ENCODE data around the gene FAM234B. TPM values are rescaled to one million over a fixed set of nuclear protein-coding genes. Genes with fewer than 3 reads are reported as not detected.

The FAM234B gene
- total RNA-seq, 1 experiment from 2014 or later, result 4.3 TPM

- DNase-seq (ENCODE audit: low spot score), result no peak
Observed at GRCh38 chr12:13091832-13092231, 47.7 kb downstream of the FAM234B start.

GRCh38 chr12:13093191-13093847 is 49.1 kb downstream of the FAM234B start:
- no peak for DNase-seq (ENCODE audit: low spot score)

- DNase-seq (ENCODE audit: low spot score), result peak; percentile 33
Observed at GRCh38 chr12:13093848-13094220, 49.7 kb downstream of the FAM234B start.

DNA sequence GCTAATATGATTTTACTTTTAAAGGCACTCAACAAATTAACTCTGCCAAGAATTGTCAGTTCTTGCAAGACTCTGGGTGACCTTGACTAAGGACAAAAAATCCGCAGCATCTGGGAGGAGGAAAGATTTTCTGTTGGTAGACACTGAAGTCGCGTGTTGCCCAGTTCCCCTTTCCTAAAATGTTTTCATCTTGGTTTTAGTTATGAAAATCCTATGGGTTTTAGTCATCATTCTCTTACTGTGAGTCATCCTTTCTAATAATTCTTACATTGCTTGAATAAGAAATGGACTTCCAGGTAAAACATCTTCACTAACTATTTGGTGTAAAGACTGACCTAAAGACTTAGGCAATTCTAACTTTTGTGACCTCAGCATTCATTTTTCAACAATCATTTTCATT is 50.2 kb downstream of the FAM234B start:
- DNase-seq (ENCODE audit: low spot score), result peak; percentile 52

GRCh38 chr12:13095266-13095995 is 51.2 kb downstream of the FAM234B start:
- DNase-seq (ENCODE audit: low spot score), result no peak

DNA sequence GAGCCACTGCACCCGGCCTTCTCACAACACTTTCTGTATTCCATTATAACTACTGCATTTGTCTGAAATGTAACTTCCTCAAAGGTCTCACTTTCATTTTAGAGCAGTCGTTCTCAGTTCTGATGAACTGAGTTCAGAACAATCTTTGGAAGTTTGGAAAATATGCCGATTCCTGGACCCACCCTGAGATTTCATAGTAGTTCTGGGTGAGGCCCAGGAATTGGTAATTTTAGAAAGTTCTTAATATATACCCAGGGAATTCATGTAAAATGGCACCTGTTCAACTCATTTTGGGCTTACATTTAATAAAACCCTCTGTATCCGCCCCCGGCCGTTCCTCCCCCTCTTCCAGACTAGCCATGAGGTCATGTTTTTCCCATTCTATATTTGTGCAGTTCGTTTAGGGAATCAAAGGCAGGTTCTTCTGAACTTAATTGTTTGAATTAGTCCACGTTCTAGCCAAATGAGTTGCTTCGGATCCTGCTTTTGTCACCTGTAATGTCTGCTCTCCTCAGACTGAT is 53.4 kb downstream of the FAM234B start:
- DNase-seq (ENCODE audit: low spot score), result no peak

DNA sequence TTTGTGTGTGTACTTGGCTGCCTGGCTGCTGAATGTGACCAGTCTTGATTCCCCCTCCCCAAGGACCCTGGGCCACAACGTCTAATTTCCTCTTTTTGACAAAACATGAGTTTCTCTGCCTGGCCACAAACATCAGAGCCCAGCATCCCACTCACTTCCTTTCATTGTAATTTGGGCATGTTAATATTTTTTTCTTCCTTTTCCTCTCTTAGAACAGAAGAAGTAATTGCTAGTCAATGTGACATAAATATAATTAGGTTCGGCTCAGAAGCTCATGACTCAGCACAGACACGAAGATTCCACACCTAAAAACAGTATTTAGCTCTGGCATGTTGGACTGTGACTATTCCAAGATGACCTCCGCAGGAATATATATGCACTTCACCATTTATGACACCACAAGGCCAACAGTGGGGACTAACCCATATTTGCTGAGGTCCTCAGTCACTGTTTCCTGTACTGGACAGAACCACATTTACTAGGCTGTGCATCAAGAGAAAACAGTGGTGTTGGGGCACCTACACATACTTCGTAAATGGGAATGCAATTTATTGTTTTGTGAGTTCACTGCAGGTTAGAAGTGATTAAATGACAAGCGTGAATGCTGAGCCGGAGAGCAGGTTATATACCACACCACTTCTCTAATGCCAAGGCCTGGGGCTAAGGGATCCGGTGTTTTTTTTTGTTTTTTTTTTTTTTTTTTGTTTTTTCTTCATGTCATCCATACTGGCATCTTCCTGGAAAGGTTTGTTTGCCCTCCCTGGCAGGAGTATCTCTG is 55.1 kb downstream of the FAM234B start:
- DNase-seq (ENCODE audit: low spot score), result peak; percentile 28

DNA sequence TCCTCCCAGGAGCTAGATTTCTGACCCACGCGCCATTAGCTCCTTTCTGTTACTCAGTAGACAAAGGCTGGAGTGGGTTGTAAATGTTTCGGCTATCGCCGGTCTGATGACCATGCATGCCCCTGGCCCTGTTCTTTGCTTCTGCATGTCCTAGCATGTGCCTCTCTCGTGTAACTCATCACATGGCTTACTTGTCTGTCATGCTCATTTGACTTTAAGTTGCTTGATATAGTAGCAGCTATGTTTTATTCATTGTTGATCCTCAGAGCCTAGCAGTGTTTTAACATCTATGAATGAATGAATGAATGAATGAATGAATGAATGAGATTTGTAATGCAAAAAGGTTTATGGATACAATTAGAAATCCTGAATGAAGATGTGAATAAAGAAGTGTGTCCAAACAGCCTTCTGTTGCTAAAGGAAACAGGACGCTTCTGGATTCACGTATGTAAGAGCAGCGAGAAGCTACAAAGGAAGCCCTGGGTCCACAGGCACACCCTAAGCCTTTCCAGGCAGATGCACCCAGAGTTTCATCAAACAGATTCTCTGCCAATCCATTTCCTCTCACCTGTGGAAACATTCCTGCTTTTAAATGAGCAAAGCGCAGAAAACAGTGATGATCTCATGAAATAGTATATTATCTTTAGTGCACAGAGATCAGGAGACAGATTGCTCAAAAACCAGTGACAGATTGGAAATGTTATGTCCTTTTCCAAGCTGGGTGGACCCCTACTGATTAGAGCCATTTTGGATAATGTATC is 55.8 kb downstream of the FAM234B start:
- no peak for DNase-seq (ENCODE audit: low spot score)

GRCh38 chr12:13100605-13100881 is 56.4 kb downstream of the FAM234B start:
- no peak for DNase-seq (ENCODE audit: low spot score)

- DNase-seq (ENCODE audit: low spot score), result peak; percentile 75
Observed at GRCh38 chr12:13100882-13101769, 56.9 kb downstream of the FAM234B start.

- peak; percentile 65 for DNase-seq (ENCODE audit: low spot score)
Observed at GRCh38 chr12:13101821-13102375, 57.7 kb downstream of the FAM234B start.

GRCh38 chr12:13102461-13103195 is 58.4 kb downstream of the FAM234B start:
- no peak for DNase-seq (ENCODE audit: low spot score)

GRCh38 chr12:13103391-13104033 is 59.3 kb downstream of the FAM234B start, which contains the start of gene GSG1:
Gene GSG1 (minus strand): TSS chr12:13103667. CDS start chr12:13103512, 155 bp downstream.
- DNase-seq (ENCODE audit: low spot score), result no peak

GRCh38 chr12:13104409-13104808 is 60.2 kb downstream of the FAM234B start:
- no peak for DNase-seq (ENCODE audit: low spot score)

- DNase-seq (ENCODE audit: low spot score), result no peak
Observed at GRCh38 chr12:13105781-13106180, 61.6 kb downstream of the FAM234B start.

DNA sequence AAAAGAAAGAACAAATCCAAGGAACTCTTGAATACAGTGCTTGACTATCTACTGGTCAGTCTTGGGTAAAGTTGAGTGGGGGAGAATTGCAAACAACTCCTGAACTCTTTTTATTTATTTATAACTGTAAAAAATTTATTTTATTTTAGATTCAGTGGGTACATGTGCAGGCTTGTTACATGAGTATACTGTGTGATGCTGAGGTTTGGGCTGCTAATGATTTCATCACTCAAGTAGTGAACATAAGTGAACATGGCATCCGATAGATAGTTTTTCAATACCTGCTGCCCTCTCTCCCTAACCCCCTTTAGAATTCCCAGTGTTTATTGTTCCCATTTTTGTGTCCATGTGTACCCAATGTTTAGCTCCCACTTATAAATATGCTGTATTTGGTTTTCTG is 62.5 kb downstream of the FAM234B start:
- no peak for DNase-seq (ENCODE audit: low spot score)

GRCh38 chr12:13112968-13113367 is 68.8 kb downstream of the FAM234B start:
- DNase-seq (ENCODE audit: low spot score), result no peak

- DNase-seq (ENCODE audit: low spot score), result no peak
Observed at GRCh38 chr12:13114251-13115052, 70.3 kb downstream of the FAM234B start.

All from A172 (cell line).